ENCODE data around the gene CLDN5.

CLDN5 gene

GRCh38 chr22:19522190-19522880 is 1.9 kb downstream of the CLDN5 start:
- ATAC-seq (no peak), DNase-seq (no peak)

GRCh38 chr22:19520566-19521305 is 3.5 kb downstream of the CLDN5 start:
- DNase-seq (no peak), ATAC-seq (no peak)

- ATAC-seq (no peak), DNase-seq (no peak)
Observed at GRCh38 chr22:19520007-19520406, 4.2 kb downstream of the CLDN5 start.

- DNase-seq = no peak
- ATAC-seq = no peak
Observed at GRCh38 chr22:19519041-19519926, 4.9 kb downstream of the CLDN5 start.

- DNase-seq (no peak), ATAC-seq (no peak)
Observed at GRCh38 chr22:19518635-19519034, 5.6 kb downstream of the CLDN5 start.

GRCh38 chr22:19517919-19518611 is 6.1 kb downstream of the CLDN5 start:
- DNase-seq (no peak), ATAC-seq (no peak)

GRCh38 chr22:19517171-19517500 is 7.1 kb downstream of the CLDN5 start:
- DNase-seq = no peak

GRCh38 chr22:19516378-19517170 is 7.6 kb downstream of the CLDN5 start:
- no peak for ATAC-seq
- DNase-seq = no peak

More at GRCh38 chr22:19517171-19517500, 7.1 kb downstream of the CLDN5 start:
- no peak for ATAC-seq

GRCh38 chr22:19515654-19516377 is 8.4 kb downstream of the CLDN5 start:
- no peak for ATAC-seq
- DNase-seq = no peak

GRCh38 chr22:19514831-19515565 is 9.2 kb downstream of the CLDN5 start:
- DNase-seq (no peak), ATAC-seq (no peak)

- ATAC-seq (no peak), DNase-seq (no peak)
Observed at GRCh38 chr22:19513823-19514222, 10.4 kb downstream of the CLDN5 start.

GRCh38 chr22:19510919-19511341 is 13.3 kb downstream of the CLDN5 start:
- ATAC-seq (no peak), DNase-seq (no peak)

- ATAC-seq (no peak), DNase-seq (no peak)
Observed at GRCh38 chr22:19509923-19510322, 14.3 kb downstream of the CLDN5 start.

- no peak for ATAC-seq
- DNase-seq = no peak
Observed at GRCh38 chr22:19509191-19509590, 15.0 kb downstream of the CLDN5 start.

GRCh38 chr22:19508024-19508776 is 16.0 kb downstream of the CLDN5 start:
- no peak for ATAC-seq
- no peak for DNase-seq

- ATAC-seq = no peak
- DNase-seq = no peak
Observed at GRCh38 chr22:19507534-19507861, 16.7 kb downstream of the CLDN5 start.

GRCh38 chr22:19506212-19506611 is 18.0 kb downstream of the CLDN5 start:
- ATAC-seq = no peak

GRCh38 chr22:19505735-19506126 is 18.5 kb downstream of the CLDN5 start:
- no peak for ATAC-seq
- DNase-seq = no peak

More at GRCh38 chr22:19506212-19506611, 18.0 kb downstream of the CLDN5 start:
- DNase-seq = no peak
